GM19452 (cell line): ENCODE results near the gene MAP4K2.
A peak's percentile ranks its signal among the peaks of the same experiment; 100 is the strongest.

Experiments used
- ATAC-seq: cut with Tn5 transposase; IDR thresholded peaks from one replicate; pipeline ENCODE4 v1.9.1; 2021; ENCODE audit not compliant: unreplicated experiment

MAP4K2 gene

GRCh38 chr11:64757549-64758329 lies 45.3 kb downstream of the MAP4K2 start:
- no peak for ATAC-seq

GRCh38 chr11:64755681-64756361 lies 47.2 kb downstream of the MAP4K2 start:
- ATAC-seq = no peak

GRCh38 chr11:64754919-64755662 lies 47.9 kb downstream of the MAP4K2 start:
- no peak for ATAC-seq

- no peak for ATAC-seq
Observed at GRCh38 chr11:64754124-64754918, 48.7 kb downstream of the MAP4K2 start.

- no peak for ATAC-seq
Observed at GRCh38 chr11:64753380-64754123, 49.5 kb downstream of the MAP4K2 start.

GRCh38 chr11:64753019-64753379 lies 50.0 kb downstream of the MAP4K2 start:
- no peak for ATAC-seq

- no peak for ATAC-seq
Observed at GRCh38 chr11:64752175-64752970, 50.6 kb downstream of the MAP4K2 start.

- no peak for ATAC-seq
Observed at GRCh38 chr11:64751580-64751979, 51.4 kb downstream of the MAP4K2 start.

GRCh38 chr11:64751136-64751535 lies 51.9 kb downstream of the MAP4K2 start:
- ATAC-seq = no peak

- no peak for ATAC-seq
Observed at GRCh38 chr11:64750361-64751054, 52.5 kb downstream of the MAP4K2 start.

GRCh38 chr11:64747961-64748665 lies 54.9 kb downstream of the MAP4K2 start:
- ATAC-seq = no peak

GRCh38 chr11:64746486-64746885 lies 56.5 kb downstream of the MAP4K2 start:
- ATAC-seq = no peak

- peak; percentile 34 for ATAC-seq
Observed at GRCh38 chr11:64745521-64746328, 57.3 kb downstream of the MAP4K2 start.

- no peak for ATAC-seq
Observed at GRCh38 chr11:64745189-64745520, 57.9 kb downstream of the MAP4K2 start.

- no peak for ATAC-seq
Observed at GRCh38 chr11:64744544-64745188, 58.3 kb downstream of the MAP4K2 start.

GRCh38 chr11:64743591-64744543 lies 59.1 kb downstream of the MAP4K2 start, which contains the start of gene RASGRP2:
Gene RASGRP2 (minus strand): TSS chr11:64744142. CDS start chr11:64742866, 1,276 bp downstream.
- ATAC-seq = no peak
